GM19397 (cell line): ENCODE measurements around the gene STOML1.
"Not testable (repeated sequence)": the region's sequence is repeated elsewhere in the genome, so short reads cannot be mapped to it uniquely, and the experiment has no call there.

Experiments used
- ATAC-seq: cut with Tn5 transposase; IDR thresholded peaks from one replicate; pipeline ENCODE4 v1.9.1; 2021; ENCODE audit warnings: mild to moderate bottlenecking, moderate library complexity; ENCODE audit not compliant: unreplicated experiment

STOML1 gene

DNA sequence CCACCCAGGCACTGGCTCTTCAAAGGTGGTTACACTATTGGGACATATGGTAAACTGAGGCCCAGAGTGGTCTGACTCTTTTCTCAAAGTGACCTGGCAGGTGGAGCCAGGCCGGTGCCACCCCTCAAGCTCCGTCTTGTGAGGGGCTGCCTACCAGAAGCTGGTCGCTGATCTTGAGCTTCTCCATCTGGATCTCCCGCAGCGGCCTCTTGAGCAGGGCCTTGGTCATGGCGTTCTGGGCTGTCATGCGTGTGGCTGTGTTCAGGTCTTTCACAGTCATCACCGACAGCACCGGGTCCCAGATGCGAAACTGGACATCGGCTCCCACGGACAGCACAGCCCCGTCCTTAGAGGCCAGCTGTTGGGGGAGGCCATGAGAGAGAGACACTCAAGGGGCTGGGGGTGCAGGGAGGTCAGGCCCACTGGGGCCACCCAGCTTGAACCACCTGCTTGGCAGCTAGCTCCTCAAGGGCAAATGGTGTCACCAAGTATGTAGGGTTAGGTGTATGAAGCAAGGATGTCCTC lies 3.6 kb downstream of the STOML1 start:
- no peak for ATAC-seq

DNA sequence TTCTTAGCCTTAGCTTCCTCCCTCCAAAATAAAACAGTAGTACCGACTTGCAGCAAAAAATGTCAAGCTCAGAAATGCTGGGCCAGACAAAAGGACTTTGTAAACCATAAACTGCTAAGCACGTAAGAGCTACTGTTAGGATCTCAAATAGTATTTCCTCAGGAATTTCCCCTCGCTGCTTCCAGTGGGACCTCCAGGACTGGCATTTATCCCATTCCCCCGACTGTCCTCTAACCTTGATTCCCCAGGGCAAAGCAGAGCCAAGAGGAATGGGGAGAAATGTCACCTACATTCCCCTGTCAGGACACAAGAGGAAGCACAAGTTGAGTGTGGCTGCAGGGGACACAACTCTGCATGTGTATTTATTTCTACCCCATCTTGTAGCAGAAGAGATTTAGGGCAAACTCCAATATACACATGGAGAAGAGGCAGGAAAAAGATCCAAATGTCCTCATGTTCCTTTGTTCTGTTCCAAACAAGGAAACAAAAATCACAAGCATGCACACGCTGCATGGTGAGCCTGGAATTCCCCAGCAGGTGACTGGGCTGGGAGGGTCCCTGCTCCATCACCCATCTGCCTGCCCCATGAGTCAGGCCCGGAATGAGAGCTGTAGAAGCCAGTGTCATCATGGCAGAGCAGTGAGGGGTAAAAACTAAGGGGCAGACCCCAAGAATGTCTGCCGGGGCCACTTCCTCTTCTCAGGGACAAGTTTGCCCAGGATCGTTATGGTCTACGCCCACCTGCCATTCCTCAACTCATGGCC lies 4.2 kb downstream of the STOML1 start:
- no peak for ATAC-seq

DNA sequence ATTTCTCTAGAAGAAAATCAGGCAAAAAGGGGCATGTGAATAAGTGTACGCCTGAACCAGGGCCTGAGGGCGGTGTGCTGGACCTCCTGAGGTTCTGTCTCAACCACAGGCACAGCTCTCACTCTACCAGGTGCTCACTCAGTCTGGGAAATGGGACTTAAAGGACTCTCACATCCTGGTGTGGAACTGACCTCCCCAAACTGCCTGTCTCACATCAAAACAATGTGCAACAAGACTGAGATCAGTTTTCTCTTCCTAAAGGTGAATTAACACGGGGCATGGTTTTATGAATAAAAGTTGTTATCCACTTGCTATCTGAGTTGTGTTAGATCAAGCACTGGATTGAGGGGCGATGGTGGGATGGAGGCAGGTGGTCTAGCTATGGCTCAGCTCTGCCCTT lies 4.8 kb downstream of the STOML1 start:
- ATAC-seq = no peak

DNA sequence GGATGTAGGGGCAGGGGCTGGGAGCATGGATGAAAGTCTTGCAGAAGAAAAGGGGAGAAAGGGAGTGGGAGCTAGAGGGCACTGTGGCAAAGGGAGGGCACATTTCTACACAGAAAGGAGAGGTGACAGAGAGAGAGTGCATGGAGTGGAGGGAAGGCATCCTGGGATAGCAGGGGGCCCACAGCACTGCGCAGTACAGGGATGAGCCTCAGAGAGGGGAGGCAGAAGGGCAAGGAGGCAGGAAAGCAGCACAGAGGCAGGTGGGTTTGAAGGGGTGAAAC lies 5.4 kb downstream of the STOML1 start:
- no peak for ATAC-seq

DNA sequence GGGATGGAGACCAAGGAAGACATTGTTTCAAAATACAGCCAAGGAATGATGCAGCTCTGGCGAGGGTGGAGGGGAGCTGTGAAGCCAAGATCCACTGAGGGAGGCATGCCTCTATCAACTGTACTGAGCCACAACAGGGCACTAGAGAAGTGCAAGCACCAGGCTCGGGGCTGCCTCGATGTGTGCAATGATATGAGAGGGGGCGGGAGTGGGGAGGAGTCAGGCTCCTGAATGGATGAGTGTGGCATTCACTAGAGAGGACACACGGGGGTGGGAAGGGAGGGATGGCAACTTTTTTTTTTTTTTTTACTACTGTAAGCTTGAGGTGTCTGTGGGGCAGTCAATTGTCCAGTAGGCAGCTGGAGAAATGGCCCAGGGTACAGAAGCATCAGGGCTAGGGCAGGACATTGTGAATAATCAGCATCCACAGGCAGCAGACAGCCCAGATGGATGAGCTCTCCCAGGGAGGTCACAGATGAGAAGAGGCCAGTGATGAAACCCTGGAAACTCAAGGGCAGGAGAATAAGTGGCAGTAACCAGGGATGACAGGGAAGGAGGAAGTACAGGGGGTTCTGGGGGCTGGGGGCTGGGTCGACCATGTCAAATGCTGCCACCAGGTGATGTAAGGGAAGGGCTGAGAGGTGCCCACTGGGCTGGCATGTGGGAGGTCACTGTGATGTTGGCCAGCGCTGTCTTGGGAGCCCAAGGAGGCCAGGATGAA lies 5.9 kb downstream of the STOML1 start:
- ATAC-seq = no peak

DNA sequence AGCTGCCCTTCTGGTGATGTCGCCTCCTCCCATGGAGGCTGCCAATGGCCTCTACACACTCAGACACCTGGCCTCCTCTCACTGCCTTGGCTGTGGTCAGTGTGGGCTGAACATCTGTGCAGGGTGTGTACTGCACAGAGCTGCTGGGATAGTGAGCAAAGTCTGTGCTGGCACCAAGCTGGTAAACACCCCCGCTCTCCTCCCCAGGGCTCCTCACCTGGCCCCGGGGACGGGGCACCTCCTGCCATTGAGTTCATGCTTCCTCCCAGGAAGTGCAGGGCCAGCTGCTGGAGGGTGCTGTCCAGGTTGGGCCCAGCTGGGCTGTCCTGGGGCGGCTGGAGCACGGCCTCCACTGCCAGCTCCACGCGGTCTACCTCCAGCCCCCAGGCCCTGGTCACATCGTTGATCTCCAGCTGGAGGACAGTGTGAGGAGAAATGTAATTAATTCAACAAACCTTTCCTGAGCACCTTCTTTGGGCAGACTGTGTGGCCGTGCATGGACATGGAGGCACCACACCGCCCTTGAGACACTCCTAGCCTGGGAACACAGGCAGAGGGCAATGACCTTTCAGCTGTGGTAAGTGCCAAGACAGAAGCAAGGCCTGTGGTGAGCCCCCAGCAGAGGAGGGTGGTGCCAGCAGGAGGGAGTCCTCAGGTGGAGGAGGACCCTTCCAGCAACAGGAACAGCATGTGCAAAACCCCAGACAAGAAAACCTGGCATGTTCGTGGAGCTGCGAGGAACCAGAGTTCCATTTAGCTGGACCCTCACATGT lies 6.8 kb downstream of the STOML1 start:
- no peak for ATAC-seq

DNA sequence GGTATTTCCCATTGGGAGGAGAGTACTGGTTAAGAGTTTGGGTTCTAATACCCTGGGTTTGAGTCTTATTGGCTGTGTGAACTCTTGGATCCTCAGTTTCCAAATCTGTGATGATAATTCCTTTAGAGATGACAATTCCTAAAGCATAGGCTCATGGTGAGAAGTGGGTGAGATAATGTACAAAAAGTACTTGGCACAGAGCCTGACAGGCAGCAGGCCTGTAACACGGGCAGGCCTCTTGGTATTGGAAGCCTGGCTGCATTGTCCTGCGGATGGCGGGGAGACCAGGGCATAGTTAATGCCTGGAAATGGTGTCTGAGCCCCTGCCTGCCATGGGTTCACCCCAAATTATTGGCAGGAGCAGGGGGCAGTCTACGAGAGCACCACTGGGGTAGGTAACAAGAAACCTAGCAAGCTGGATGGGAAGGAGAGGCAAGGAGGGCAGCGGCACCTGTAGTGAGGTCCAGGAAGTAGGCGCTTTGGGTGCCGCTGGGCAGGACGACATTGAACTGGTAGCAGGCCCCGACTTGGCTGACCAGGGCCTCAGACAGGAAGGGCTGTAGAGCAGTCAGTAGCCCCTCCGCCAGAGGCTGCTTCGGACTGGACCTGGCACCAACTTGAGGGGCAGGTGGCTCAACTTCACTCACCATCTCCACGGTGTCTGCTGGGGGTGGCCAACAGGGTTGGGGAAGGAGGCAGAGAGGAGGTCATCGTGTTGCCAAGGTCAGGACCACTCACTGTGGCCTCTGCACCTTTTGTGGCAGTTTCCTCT lies 7.7 kb downstream of the STOML1 start:
- ATAC-seq = no peak

DNA sequence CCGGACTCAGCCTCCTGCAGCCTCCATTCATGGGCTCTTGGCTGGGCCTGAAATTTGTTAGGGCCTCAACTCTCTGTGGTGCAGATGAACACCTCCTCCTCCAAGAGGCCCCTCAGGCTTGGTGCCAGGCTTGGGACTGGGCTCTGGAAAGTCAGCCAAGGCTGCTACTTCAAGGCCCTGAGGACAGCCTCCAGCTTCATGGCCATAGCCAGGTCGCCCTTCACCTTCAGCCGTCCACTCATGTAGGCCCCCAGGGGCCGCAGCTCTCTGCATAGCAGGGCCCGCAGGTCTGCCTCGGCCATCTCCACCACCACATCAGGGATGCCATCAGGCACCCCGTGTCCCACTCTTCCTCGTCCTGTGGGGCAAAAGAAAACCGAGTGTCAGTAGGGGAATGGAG lies 8.3 kb downstream of the STOML1 start:
- no peak for ATAC-seq

DNA sequence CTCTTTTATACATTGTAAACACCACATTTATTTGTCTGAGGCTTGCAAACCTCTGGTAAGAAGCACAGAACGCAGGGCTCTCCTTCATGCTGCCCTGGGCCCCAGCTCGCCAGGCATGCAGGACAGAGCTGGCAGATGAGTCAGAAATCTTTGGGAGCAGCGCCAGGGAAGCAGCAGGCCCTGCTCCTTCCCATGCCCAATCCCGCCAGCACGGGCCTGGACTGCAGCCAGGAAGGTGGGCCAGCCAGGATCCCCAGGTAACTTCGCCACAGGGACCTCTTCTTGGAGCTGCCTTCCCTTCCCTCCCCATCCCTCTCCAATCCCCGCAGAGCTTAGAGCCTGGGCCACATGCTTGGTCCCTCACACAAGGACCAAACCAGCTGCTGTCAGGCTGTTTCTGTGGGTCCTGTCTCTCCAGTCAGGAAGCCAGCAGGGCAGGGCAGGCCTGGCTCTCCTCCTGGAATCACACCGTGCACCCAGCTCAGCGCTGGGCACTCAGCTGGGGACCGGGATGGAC lies 8.8 kb downstream of the STOML1 start:
- no peak for ATAC-seq

DNA sequence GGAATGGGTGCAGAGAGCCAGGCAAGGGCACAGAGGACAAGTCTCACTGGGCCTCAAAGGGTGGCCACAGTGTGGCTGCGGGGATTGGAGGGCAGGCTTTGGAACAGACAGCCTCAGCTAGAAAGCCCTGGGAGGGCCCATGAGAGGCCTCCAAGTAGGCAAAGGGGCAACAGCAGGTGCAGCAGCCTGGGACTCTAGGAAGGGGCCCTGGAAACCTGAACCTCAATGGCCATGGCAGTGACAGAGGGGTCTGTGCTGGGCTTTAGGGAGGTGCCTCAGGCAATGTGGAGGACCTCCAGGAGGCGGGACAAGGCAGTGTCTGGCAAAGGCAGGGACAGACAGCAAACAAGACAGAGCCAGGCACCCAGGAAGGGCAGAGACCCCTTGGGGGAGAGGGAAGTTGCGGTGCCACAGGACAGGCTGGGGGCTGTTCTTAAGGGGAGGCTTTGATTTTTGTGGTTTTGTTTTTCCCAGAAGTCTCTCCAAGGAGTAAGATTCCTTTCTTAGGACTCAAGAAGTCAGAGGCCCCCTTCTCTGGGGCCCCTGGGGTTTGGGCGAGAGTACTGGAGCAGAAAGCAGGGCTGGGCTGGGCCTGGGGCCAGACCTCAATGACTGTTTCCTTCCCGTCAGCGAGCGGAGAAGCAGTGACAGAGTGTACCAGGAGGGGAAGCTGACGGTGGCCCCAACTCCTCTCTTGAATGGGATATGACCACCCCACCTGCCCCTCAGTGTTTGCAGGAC lies 9.7 kb downstream of the STOML1 start:
- no peak for ATAC-seq

DNA sequence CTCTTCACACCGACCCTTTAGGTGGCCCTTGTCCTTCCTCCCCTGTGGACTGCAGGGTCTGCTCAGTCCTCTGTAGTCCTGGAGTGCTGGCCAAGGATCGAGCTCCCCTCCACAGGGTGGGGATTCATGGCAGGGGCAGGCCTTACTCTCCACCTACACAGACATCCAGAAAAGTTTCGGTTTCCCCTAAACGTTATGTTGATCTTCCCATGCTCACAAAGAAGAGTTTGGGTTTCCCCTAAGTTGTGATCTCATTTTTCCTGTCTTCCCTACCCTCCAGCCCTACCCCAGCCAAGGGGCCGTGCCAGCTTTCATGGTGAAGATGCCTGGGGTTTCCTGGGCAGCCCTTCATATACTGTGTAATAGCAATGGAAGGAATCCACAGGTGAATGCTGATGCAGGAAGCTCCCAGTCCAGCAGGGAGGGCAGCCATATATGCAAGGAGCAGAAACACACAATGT lies 10.3 kb downstream of the STOML1 start:
- no peak for ATAC-seq

DNA sequence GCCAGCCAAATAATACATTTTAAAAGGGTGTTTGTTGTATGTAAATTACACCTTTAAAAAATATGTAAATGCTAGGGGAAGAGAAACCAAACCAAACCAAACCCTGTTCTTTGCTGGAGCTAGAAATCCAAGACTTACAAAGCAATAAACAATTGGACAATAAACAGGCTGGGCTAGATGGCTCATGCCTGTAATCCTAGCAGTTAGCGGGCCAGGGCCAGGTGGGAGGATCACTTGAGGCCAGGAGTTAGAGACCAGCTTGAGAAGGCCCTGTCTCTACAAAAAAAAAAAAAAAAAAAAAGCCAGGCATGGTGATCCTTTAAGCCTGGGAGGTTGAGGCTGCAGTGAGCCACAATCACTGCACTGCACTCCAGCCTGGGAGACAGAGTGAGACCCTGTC lies 12.5 kb downstream of the STOML1 start:
- no peak for ATAC-seq

DNA sequence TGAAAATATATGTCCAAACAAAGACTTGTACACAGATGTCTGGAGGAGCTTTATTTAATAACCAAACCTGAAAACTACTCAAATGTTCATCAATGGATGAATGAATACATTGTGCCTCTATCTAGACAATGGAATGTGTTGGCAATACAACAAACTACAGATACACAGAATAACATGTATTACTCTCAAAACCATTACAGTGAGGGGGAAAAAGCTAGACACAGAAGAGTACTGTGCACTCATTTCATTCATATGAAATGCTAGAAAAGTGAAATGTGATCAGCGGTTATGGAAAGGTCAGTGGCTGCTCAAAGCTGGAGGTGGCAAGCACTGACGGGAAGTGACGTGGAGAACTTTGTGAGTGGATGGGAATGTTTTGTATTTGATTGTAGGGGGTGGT lies 13.2 kb downstream of the STOML1 start:
- no peak for ATAC-seq

DNA sequence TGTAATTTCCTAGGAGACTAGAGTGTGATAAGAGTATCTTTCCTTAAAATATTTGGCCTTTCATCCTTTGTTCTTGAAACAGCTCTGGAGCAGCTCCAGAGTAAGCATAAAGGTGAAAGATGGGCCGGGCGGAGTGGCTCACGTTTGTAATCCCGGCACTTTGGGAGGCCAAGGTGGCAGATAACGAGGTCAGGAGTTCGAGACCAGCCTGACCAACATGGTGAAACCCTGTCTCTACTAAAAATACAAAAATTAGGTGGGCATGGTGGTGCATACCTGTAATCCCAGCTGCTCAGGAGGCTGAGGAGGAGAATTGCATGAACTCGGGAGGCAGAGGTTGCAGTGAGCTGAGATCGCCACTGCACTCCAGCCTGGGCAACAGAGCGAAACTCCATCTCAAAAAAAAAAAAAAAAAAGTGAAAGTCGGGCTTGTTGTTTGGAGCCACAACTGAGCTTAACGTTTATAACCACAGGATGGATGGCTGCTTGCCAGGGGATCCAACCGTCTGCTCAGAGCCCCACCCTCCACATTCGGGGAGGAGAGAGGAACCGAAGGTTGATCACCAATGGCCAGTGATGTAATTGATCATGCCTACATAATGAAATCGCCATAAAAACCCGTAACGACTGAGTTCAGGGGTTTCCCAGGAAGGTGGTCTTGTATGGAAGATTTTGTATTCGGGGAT lies 16.5 kb downstream of the STOML1 start:
- not testable (repeated sequence) for ATAC-seq

DNA sequence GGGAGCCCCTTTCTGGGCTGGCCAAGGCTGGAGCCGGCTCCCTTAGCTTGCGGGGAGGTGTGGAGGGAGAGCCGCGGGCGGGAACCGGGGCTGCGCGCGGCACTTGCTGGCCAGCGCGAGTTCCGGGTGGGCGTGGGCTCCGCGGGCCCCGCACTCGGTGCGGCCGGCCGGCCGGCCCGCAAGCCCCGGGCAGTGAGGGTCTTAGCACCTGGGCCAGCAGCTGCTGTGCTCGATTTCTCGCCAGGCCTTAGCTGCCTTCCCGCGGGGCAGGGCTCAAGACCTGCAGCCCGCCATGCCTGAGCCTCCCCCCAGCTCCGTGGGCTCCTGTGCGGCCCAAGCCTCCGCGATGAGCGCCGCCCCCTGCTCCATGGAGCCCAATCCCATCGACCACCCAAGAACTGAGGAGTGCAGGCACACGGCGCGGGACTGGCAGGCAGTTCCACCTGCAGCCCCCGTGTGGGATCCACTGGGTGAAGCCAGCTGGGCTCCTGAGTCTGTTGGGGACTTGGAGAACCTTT lies 18.4 kb downstream of the STOML1 start:
- not testable (repeated sequence) for ATAC-seq

DNA sequence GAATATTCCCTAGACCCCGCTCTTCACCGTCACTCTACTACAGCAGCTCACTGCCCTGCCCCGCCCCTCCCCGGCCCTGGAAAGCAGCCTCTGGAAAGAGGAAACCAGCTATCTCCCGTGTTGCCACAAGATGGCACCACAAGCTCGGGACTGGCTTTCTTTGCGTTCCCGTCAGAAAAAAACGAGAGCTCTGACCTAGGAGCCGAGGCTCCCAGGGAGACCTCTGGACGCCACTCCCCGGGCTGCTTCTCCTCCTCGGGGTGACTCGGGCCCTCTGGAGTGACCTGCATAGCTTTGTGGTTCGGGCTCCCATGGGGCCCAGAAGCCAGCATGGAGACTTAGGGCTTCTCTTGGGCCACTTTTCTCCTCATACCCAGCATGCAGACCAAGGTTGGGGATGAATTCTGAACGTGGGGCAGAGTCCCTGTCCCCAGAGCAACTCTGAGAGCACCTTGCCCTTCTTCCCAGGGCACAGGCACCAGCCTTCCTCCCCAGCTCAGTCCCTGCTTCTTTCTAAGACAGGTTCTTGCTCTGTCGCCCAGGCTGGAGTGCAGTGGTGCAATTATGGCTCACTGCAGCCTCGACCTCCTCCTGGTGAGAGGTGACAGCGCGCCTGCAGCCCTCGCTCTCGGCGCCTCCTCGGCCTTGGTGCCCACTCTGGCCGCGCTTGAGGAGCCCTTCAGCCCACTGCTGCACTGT lies 19.0 kb downstream of the STOML1 start:
- ATAC-seq = no peak

DNA sequence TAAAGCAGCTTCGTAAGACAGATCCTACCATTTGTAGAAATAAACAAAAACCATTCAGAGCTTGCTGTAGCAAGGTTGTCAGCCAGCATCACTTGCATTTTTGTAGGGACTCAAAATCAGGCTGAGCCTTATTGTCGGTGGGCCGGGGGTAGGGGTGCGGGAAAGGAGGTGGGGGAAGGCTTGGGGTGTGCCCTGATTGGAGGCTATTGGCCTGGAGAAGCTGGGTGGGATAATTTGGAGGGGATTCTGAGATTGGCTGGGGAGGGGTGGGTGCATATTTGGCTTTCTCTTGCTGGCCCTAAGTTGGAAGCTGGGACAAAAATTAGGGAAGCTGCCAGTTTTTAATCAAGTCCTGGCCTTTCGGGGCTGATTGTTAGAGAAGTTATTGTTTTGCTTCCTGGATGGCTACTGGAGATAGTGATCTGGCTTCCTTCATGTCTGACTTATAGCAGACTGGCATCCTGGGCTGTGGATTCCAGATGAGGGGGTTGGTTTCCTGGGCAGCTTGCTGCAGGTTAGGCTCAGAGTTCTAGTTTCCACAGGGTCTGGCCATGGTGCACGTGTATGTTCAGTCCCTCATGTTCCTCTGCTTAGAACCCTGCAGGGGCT lies 22.8 kb downstream of the STOML1 start:
- no peak for ATAC-seq

DNA sequence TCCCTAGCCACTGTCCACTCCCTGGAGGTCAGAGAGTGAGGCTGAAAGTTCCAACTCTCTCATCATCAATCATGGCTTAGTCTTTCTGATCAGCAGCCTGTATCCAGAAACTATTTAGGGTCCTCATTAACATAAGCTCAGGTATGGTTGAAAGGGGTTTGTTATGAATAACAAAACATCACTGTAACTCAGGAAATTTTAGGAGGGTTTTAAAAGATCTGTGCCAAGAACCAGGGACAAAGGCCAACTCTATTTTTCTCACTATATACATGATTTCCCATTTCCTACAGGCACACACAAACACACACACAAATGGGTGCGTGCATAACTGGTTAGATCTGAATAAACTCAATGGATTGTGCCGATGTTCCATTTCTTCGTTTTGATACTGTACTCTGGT lies 23.6 kb downstream of the STOML1 start:
- ATAC-seq = no peak
